Esophagus (tissue), 2 donors: Measurements from ENCODE around the gene RFTN2. TPM values are rescaled to one million over a fixed set of nuclear protein-coding genes. Genes with fewer than 3 reads are reported as not detected.
"Not testable (repeated sequence)": the region's sequence is repeated elsewhere in the genome, so short reads cannot be mapped to it uniquely, and the experiment has no call there.

Source experiments
- H3K27ac ChIP-seq, 2 donors: one replicate each; pipeline ENCODE4 v1.5.1; 2013; ENCODE audit warnings: low read depth in 2 of 2, mild to moderate bottlenecking in 2 of 2, inconsistent platforms in 1 of 2, low read length in 1 of 2, moderate library complexity in 1 of 2
- H3K27me3 ChIP-seq, 2 donors: one replicate each; pipeline ENCODE4 v1.6.1; 2013; ENCODE audit warnings: low read length in 2 of 2, control low read depth in 1 of 2, mild to moderate bottlenecking in 1 of 2; ENCODE audit not compliant: insufficient read depth in 2 of 2, control insufficient read depth in 1 of 2
- H3K36me3 ChIP-seq, 2 donors: one replicate each; pipeline ENCODE4 v1.6.1; 2013; ENCODE audit warnings: low read length in 1 of 2; ENCODE audit not compliant: control insufficient read depth in 2 of 2, insufficient read depth in 2 of 2
- H3K4me1 ChIP-seq, 2 donors: one replicate each; pipeline ENCODE4 v1.6.1; 2013; ENCODE audit warnings: low read length in 1 of 2; ENCODE audit not compliant: control insufficient read depth in 2 of 2, insufficient read depth in 2 of 2
- H3K4me3 ChIP-seq, 2 donors: one replicate each; pipeline ENCODE4 v1.5.1; 2013; ENCODE audit warnings: low read length in 2 of 2, mild to moderate bottlenecking in 2 of 2, low read depth in 1 of 2, moderate library complexity in 1 of 2
- H3K9me3 ChIP-seq, 2 donors: one replicate each; pipeline ENCODE4 v1.6.1; 2013; ENCODE audit warnings: mild to moderate bottlenecking in 2 of 2, low read depth in 1 of 2, low read length in 1 of 2, moderate library complexity in 1 of 2; ENCODE audit not compliant: control insufficient read depth in 2 of 2, insufficient read depth in 1 of 2
- WGBS, 2 donors: extraction: QIAGEN DNeasy Blood & Tissue Kit; methylation state at CpG; one replicate each; pipeline ENCODE4 v1.1.7; 2013; 5-methylcytosine and 5-hydroxymethylcytosine counted together
- polyA plus RNA-seq, 2 donors: library from polyadenylated mRNA; stranded (reverse); fragments of 200-250 nt; gene quantifications; one replicate each; pipeline ENCODE4 v1.2.3, GENCODE V29; 2013
- donor health status: healthy with polysubstance abuse.
- donor health status: Bipolar disorder and iron deficiency.

RFTN2 gene
- under 1 TPM; 0.24 to 0.38 TPM for polyA plus RNA-seq

- WGBS, 2 donors: 52 to 68% methylated on average over 3 of the region's 3 CpGs
- no peaks in the 10 kb centered on the region for H3K36me3 ChIP-seq
- H3K4me1 ChIP-seq: no peaks in the 10 kb centered on the region
- no peaks in the 10 kb centered on the region for H3K27me3 ChIP-seq
- no peaks in the 10 kb centered on the region for H3K9me3 ChIP-seq
- H3K4me3 ChIP-seq: peak within 1 kb of the TSS in 1 of 2 donors; percentile 28
- H3K27ac ChIP-seq: no peak within 1 kb of the TSS
These were observed at the start of gene RFTN2 for GRCh38 chr2:197675246-197675645. RFTN2 (minus strand) TSS chr2:197675587; CDS start chr2:197675458, 129 bp downstream.

GRCh38 chr2:197717863-197718262 is 42.5 kb upstream of the RFTN2 start:
- Histone ChIP-seq H3K4me3 (no peak overlapping the region), H3K4me1 (no peaks in the 10 kb centered on the region), H3K36me3 (no peaks in the 10 kb centered on the region), H3K27me3 (no peaks in the 10 kb centered on the region), H3K27ac (no peak overlapping the region), H3K9me3 (no peaks in the 10 kb centered on the region)
- 92 to 94% methylated on average over 2 of the region's 2 CpGs for WGBS, 2 donors

- H3K27ac ChIP-seq: no peak overlapping the region
- H3K9me3 ChIP-seq: no peaks in the 10 kb centered on the region
- no peaks in the 10 kb centered on the region for H3K4me1 ChIP-seq
- no peaks in the 10 kb centered on the region for H3K27me3 ChIP-seq
- no peak overlapping the region for H3K4me3 ChIP-seq
- 91 to 95% methylated on average over 3 of the region's 3 CpGs for WGBS, 2 donors
- H3K36me3 ChIP-seq: peaks cover 0 to 4% of the 10 kb centered on the region in 2 donors
These were observed 37.9 kb upstream of the RFTN2 start for GRCh38 chr2:197713271-197713670.

GRCh38 chr2:197711578-197711977 is 36.2 kb upstream of the RFTN2 start:
- Histone ChIP-seq H3K4me1 (peaks cover under 1 to 2% of the 10 kb centered on the region in 2 donors), H3K4me3 (no peak overlapping the region), H3K9me3 (no peaks in the 10 kb centered on the region), H3K27ac (no peak overlapping the region), H3K36me3 (peaks cover 0 to 4% of the 10 kb centered on the region in 2 donors), H3K27me3 (no peaks in the 10 kb centered on the region)

GRCh38 chr2:197710424-197711042 is 35.1 kb upstream of the RFTN2 start:
- H3K4me1 ChIP-seq: peaks cover 2 to 4% of the 10 kb centered on the region in 2 donors
- no peak overlapping the region for H3K27ac ChIP-seq
- peaks cover 0 to 4% of the 10 kb centered on the region in 2 donors for H3K36me3 ChIP-seq
- no peaks in the 10 kb centered on the region for H3K27me3 ChIP-seq
- no peak overlapping the region for H3K4me3 ChIP-seq
- no peaks in the 10 kb centered on the region for H3K9me3 ChIP-seq

- H3K9me3 ChIP-seq, H3K27me3 ChIP-seq, H3K27ac ChIP-seq, H3K36me3 ChIP-seq, H3K4me1 ChIP-seq, H3K4me3 ChIP-seq: not testable (repeated sequence)
- 88 to 93% methylated on average over 7 of the region's 7 CpGs for WGBS, 2 donors
These were observed 33.8 kb upstream of the RFTN2 start for GRCh38 chr2:197709140-197709539.

- no peaks in the 10 kb centered on the region for H3K9me3 ChIP-seq
- 45 to 47% methylated on average over 2 of the region's 2 CpGs for WGBS, 2 donors
- peaks cover 2 to 4% of the 10 kb centered on the region in 2 donors for H3K4me1 ChIP-seq
- no peaks in the 10 kb centered on the region for H3K27me3 ChIP-seq
- no peak overlapping the region for H3K4me3 ChIP-seq
- peaks cover 0 to 4% of the 10 kb centered on the region in 2 donors for H3K36me3 ChIP-seq
- no peak overlapping the region for H3K27ac ChIP-seq
These were observed 32.9 kb upstream of the RFTN2 start for GRCh38 chr2:197708331-197708730.

GRCh38 chr2:197707316-197708213 is 32.2 kb upstream of the RFTN2 start:
- H3K36me3 ChIP-seq: peaks cover 0 to 4% of the 10 kb centered on the region in 2 donors
- WGBS, 2 donors: 6% methylated on average over 4 of the region's 4 CpGs
- no peaks in the 10 kb centered on the region for H3K27me3 ChIP-seq
- H3K4me3 ChIP-seq: peak overlapping the region in 1 of 2 donors; percentile 74
- peaks cover 2 to 4% of the 10 kb centered on the region in 2 donors for H3K4me1 ChIP-seq
- H3K9me3 ChIP-seq: no peaks in the 10 kb centered on the region
- H3K27ac ChIP-seq: no peak overlapping the region

- H3K27ac ChIP-seq: no peak overlapping the region
- no peaks in the 10 kb centered on the region for H3K27me3 ChIP-seq
- H3K4me3 ChIP-seq: peak overlapping the region; percentile 74 to 95
- 46 to 53% methylated on average over 5 of the region's 5 CpGs for WGBS, 2 donors
- H3K9me3 ChIP-seq: no peaks in the 10 kb centered on the region
- H3K4me1 ChIP-seq: peaks cover 2 to 4% of the 10 kb centered on the region in 2 donors
- peaks cover 0 to 4% of the 10 kb centered on the region in 2 donors for H3K36me3 ChIP-seq
These were observed 31.4 kb upstream of the RFTN2 start for GRCh38 chr2:197706839-197707207.
